GM21723 (cell line): ENCODE results near the gene FOXG1.

Experiments
- ATAC-seq: cut with Tn5 transposase; IDR thresholded peaks from one replicate; pipeline ENCODE4 v1.9.1; 2021; ENCODE audit warnings: mild to moderate bottlenecking, moderate library complexity; ENCODE audit not compliant: unreplicated experiment

The FOXG1 gene

DNA sequence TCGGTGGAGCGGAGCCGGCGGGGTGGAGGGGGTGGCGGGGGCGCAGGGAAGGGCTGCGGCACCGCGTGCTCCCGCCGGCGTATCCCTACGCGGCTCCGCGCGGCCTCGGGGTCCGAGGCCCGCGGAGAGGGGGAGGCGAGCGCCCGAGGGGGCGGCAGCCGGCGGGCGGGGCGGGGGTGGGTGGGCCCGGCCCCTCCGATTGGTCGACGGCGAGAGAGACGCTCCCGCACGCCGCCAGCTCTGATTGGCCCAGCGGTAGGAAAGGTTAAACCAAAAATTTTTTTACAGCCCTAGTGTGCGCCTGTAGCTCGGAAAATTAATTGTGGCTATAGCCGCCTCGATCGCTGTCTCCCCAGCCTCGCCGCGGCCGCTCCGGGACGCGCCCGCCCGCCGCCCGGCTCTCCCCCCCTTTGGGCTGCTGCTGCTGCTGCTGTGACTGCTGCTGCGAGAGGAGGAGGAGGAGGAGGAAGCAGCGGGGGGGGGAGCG is at the start of gene FOXG1:
Gene FOXG1, plus strand, starts transcription at position 319 of the 487 bp plus-strand sequence. CDS start 493 bp downstream, outside the sequence.
- no peak for ATAC-seq

- ATAC-seq, result no peak
Measured at GRCh38 chr14:28719130-28719529, 47.5 kb upstream of the FOXG1 start.

GRCh38 chr14:28731358-28731757 is 35.2 kb upstream of the FOXG1 start:
- ATAC-seq, result no peak

DNA sequence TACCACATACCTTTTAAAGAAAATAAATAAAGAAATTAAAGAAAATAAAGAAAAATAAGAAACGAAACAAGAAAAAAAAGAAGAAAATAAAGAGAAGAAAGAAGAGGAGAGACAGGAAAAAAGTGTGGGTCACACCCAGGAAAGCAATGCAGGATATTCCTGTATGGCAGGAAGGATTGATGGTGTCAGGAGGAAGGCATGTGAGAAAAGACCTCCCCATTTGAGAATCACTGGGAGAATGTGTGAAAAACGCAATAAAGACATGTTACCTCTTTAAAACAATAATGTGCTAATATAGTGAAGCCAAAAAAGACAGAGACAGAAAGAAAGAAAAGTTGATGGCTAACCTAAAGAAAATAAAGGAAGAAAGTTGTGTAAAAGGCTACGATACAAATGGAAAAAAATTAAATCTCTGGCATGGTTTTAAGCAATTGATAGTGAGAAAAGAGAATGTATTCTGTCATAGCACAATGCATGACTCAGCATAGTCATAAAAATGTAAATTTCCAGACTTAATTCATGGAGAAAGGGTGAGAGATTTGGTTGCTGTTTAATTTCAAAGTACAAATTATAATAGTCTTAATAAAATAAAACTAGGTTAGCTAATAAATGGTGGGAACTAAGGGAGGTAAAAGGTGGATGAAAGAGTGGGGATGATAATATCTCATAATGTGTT is 24.3 kb upstream of the FOXG1 start:
- no peak for ATAC-seq

DNA sequence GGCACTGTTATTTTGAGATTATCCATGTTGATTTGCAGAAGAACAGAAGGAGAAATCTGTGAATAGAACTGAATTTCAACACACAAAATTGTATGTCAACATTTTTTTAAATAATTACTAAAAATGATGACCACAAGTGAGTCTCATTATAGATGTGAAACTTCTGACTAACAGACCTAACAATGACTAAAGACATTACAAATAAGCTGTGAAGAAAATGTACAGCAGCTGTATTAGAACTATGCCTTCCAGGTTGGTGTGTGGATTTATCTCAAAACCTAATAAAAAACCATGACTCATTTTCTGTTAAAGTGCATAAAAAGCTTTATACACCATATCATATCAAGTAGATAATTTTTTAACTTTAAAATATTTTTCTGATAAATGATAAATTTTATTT is 22.5 kb upstream of the FOXG1 start:
- no peak for ATAC-seq

GRCh38 chr14:28745176-28745575 is 21.4 kb upstream of the FOXG1 start:
- ATAC-seq, result no peak

GRCh38 chr14:28746247-28746646 is 20.3 kb upstream of the FOXG1 start:
- ATAC-seq, result no peak

DNA sequence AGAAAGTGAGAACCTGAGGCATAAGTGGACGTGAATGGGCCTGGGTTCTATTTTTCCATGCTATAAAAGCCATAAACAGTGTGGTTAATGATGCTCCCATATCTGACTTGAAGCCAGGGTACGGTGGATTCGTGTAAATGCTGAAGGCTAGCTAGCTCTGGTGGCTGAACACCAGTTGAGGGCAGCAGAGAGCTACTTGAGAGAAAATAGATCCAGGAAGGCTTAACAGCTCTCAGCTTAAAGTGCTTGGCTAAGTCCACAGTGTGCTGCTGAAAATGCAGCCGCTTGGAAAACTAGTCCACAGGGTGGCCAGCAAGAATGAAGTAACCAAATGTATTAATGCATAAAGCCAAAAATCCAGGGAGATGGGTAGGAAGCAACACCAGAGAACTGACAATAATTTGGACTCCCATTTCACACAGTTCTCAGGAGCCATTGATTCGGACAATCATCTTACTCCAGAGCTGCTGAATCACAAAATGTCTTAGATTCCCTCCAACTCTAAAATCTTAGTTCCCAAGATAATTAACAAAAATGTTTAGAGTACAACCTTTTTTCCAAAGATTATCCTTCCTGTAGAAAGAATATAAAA is 15.0 kb upstream of the FOXG1 start:
- peak; percentile 71 for ATAC-seq

GRCh38 chr14:28754209-28754985 is 12.2 kb upstream of the FOXG1 start:
- no peak for ATAC-seq

DNA sequence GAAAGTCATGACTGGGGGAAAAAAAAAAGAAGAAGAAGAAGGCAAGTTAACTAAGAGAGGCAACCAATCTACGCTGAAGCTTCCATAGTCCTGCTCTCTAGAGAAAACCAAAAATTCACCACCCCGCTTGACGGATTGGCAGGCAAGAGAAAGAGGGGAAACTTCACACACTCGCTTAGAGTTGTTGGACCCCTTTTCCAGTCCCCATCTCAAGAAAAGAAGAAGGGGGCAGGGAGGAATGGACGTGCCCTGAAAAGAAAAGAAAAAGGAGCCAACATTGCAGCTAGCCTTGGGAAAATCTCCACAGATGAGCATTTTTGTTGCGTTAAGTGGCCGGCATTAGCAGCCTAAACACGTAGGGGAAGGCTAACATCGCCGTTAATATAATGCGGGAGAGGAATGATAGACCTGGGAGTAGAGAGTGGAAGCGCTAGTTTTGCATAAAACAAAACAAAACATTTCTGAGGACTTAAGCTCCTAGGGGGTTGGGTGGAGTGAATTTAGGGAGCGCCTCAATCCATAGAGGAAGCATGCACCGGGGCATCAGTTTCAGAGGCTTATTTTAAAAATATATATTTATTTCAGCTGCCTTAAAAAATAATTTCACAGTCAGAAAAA is 11.3 kb upstream of the FOXG1 start:
- ATAC-seq, result no peak

DNA sequence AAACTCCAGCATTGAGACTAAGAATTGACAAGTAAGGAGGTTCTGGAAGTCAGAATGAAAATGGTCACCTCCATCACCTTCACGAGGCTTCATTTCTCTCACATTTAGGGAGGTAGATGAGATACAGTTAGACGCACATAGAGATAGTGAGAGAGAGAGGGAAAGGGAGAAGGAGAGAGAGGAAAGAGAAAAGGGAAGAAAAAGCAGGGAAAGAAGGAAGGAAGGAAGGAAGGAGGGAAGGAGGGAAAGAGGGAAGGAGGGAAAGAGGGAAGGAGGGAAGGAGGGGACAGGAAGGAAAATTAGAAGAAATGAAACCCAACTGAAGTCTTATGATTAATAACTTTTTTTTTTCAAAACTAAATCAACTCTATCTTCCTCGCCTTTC is 10.7 kb upstream of the FOXG1 start:
- ATAC-seq, result no peak

- no peak for ATAC-seq
Measured at GRCh38 chr14:28756269-28756883, 10.2 kb upstream of the FOXG1 start.

DNA sequence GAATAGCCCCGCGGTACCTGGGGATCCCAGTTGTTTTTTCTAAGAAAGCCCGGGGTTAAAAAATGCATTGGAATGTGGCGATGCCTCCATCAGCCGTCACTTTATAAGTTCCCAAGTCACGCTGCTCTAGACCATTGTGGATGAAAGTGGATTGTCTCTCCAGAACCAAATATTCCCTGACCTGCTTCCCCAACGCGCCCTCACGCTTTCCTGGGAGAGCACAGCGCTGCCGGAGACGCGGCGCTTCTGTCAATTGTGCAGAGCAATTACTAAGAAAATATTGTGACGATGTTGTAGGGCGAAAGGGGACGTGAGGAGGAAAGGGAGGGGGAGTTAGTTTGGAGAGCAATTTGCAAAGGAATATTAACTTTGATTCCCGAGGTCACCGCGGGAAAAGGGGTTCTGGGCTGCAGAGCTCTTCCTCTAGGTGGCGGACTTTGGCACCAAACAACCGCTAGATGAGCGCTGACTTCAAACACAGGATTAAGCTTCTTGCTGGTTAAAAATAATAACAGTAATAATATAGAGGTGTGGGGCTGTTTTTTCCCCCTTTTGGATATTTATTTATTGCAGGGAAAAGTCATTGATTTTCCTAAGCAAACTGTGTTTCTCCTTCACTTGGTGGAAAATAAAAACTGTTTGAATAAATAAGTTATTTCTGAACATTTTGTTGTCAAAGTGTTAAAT is 9.6 kb upstream of the FOXG1 start:
- no peak for ATAC-seq

DNA sequence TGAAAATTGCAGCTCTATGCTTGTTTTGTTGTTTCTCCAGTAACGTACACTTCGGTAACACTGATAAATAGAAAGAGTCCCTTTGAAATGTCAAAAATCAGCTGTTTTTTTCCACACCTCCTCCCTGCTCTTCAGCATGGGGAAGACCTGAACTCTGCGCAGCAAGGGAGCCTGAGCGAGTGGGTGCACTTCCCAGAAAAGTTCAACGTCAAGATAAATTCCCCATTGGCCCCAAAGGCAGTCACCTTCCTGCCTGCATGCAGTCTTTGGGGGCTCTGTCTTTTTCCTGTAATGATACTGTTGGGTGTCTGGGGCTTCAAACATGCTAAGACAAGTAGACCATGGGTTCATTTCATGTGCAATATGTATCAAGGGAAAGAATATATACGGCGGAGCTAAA is 8.8 kb upstream of the FOXG1 start:
- ATAC-seq, result no peak

GRCh38 chr14:28758253-28758884 is 8.2 kb upstream of the FOXG1 start:
- ATAC-seq, result no peak

GRCh38 chr14:28758885-28759652 is 7.5 kb upstream of the FOXG1 start:
- ATAC-seq, result no peak

- ATAC-seq, result no peak
Measured at GRCh38 chr14:28759653-28760313, 6.8 kb upstream of the FOXG1 start.

DNA sequence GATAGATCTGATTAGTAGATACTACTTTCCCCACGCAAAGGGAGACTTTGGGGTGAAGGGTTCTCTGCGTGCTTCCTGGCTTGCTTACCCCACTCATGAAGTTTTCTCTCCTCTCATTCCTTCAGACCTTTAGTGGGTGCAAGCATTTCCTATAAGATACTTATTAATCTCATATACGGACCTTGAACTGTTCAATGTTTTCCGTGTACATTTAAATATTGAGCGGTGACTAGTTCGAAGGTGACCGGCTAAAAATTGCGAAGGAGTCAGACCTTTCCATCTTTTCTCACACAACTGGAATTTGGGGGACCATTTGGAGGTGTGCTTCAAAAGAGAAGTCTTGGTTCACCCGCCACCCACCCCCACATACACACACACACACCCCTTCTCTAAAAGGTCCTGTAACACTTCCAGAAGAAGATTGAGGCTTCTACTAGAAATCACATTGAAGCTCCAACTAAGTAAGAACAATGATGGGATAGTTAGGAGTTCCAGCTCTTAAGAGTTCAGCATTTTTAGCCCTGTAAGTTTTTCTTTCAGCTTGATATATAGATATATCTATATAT is 6.1 kb upstream of the FOXG1 start:
- ATAC-seq, result no peak
